HCT116 (cell line): ENCODE results near the gene HES6. TPM values are rescaled to one million over a fixed set of nuclear protein-coding genes. Genes with fewer than 3 reads are reported as not detected.

Experiments used
- ATAC-seq: fragments of 200-7000 bp; cut with Tn5 transposase; 2 replicates; pipeline ENCODE4 v1.9.1; 2020; ENCODE audit warnings: mild to moderate bottlenecking, moderate library complexity
- BruUV-seq: library from RNA; stranded (reverse); fragments of 400-500 nt; replicated peaks from 2 replicates; lab custom pipeline; 2021; lab: Mats Ljungman, UMichigan
- CTCF ChIA-PET: fragments of 300-600 bp; sonication (Branson Sonifier 250); formaldehyde crosslinking; loops from one replicate; lab custom pipeline; 2021; ENCODE audit warnings: antibody characterized with exemption; lab: Charles Lee
- POLR2A ChIA-PET: fragments of 300-600, 350-600 bp; sonication (Branson Sonifier 250); formaldehyde crosslinking; loops from one replicate; lab custom pipeline; 2021; ENCODE audit warnings: antibody characterized with exemption; lab: Charles Lee
- RAD21 ChIA-PET, 2 experiments: fragments of 300-600 bp; sonication (Branson Sonifier 250); formaldehyde crosslinking; loops; one replicate each; lab custom pipeline; 2023; ENCODE audit warnings: low total read pairs in 2 of 2; ENCODE audit not compliant: uncharacterized antibody in 2 of 2, unreplicated experiment in 2 of 2, low non-redundant PET in 1 of 2; lab: Charles Lee
- DNase-seq: peaks from one replicate; pipeline ENCODE4 v3.0.0-alpha.2; 2010; ENCODE audit warnings: low read depth, low spot score
- H2AFZ ChIP-seq: fragments of 200-600 bp; shearing (Covaris generic), sonication (generic); 2 replicates; pipeline ENCODE4 v1.6.1; 2017; ENCODE audit warnings: low read depth, mixed run types, mixed read lengths, antibody characterized with exemption, low read length; ENCODE audit not compliant: poor library complexity, severe bottlenecking
- H3K27ac ChIP-seq: 2 replicates; pipeline ENCODE4 v1.5.1; 2012; ENCODE audit warnings: low read depth, low read length
- H3K27me3 ChIP-seq: fragments of 200-600 bp; sonication (generic); 2 replicates; pipeline ENCODE4 v1.6.1; 2016; ENCODE audit warnings: mixed run types, low read length, mixed read lengths; ENCODE audit not compliant: insufficient read depth
- H3K36me3 ChIP-seq, 2 experiments: fragments of 200-500 bp in 1 of 2; fragments of 200-600 bp in 1 of 2; sonication (Bioruptor generic) in 1 of 2; sonication (generic) in 1 of 2; 2 replicates each; pipeline versions ENCODE4 v1.5.1 to v1.6.1; 2014 to 2016; ENCODE audit warnings: low read length in 2 of 2, inconsistent platforms in 1 of 2, mixed read lengths in 1 of 2, mixed run types in 1 of 2; ENCODE audit not compliant: insufficient read depth in 2 of 2, control insufficient read depth in 1 of 2
- H3K4me1 ChIP-seq, 2 experiments: fragments of 200-600 bp in 1 of 2; sonication (generic) in 1 of 2; 2 replicates each; pipeline versions ENCODE4 v1.5.1 to v1.6.1; 2012 to 2017; ENCODE audit warnings: low read length in 2 of 2, inconsistent platforms in 1 of 2, mild to moderate bottlenecking in 1 of 2, mixed read lengths in 1 of 2, mixed run types in 1 of 2, moderate library complexity in 1 of 2; ENCODE audit not compliant: insufficient read depth in 2 of 2, control insufficient read depth in 1 of 2
- H3K4me2 ChIP-seq: fragments of 200-600 bp; sonication (generic); 2 replicates; pipeline ENCODE4 v1.6.1; 2017; ENCODE audit warnings: mixed run types, low read length, mixed read lengths
- H3K4me3 ChIP-seq, 2 experiments: fragments of 200-600 bp in 1 of 2; sonication (generic) in 1 of 2; replicated peaks in 1 of 2; 2 replicates each; pipeline ENCODE4 v1.5.1; 2011 to 2016; ENCODE audit warnings: low read length in 2 of 2, control low read depth in 1 of 2, low read depth in 1 of 2, mild to moderate bottlenecking in 1 of 2, mixed read lengths in 1 of 2, mixed run types in 1 of 2
- H3K79me2 ChIP-seq: fragments of 200-600 bp; sonication (generic); 2 replicates; pipeline ENCODE4 v1.6.1; 2017; ENCODE audit warnings: mild to moderate bottlenecking, mixed run types, low read length, moderate library complexity, mixed read lengths; ENCODE audit not compliant: insufficient read depth
- H3K9ac ChIP-seq: fragments of 200-600 bp; sonication (generic); 2 replicates; pipeline ENCODE4 v1.6.1; 2016; ENCODE audit warnings: low read length, mixed read lengths
- H3K9me2 ChIP-seq: fragments of 200-600 bp; sonication (generic), shearing (Covaris generic); 2 replicates; pipeline ENCODE4 v1.6.1; 2017; ENCODE audit warnings: mixed run types, mild to moderate bottlenecking, moderate library complexity; ENCODE audit not compliant: insufficient read depth
- H3K9me3 ChIP-seq, 2 experiments: fragments of 200-500 bp in 1 of 2; fragments of 200-600 bp in 1 of 2; sonication (Bioruptor generic) in 1 of 2; sonication (generic) in 1 of 2; 2 replicates each; pipeline ENCODE4 v1.6.1; 2014 to 2017; ENCODE audit warnings: low read length in 2 of 2, mixed read lengths in 2 of 2, inconsistent platforms in 1 of 2, low read depth in 1 of 2, mild to moderate bottlenecking in 1 of 2, mixed run types in 1 of 2, moderate library complexity in 1 of 2; ENCODE audit not compliant: control insufficient read depth in 1 of 2, insufficient read depth in 1 of 2
- H4K20me1 ChIP-seq: fragments of 200-600 bp; sonication (generic), shearing (Covaris generic); 2 replicates; pipeline ENCODE4 v1.6.1; 2017; ENCODE audit warnings: mixed run types, mild to moderate bottlenecking, moderate library complexity; ENCODE audit not compliant: insufficient read depth
- CBX3 ChIP-seq: IDR thresholded peaks from 2 replicates; pipeline ENCODE4 v1.6.1; 2012; ENCODE audit warnings: low read depth
- EGR1 ChIP-seq: IDR thresholded peaks from 2 replicates; pipeline ENCODE4 v1.6.1; 2012; ENCODE audit warnings: low read depth
- ELF1 ChIP-seq: IDR thresholded peaks from 2 replicates; pipeline ENCODE4 v1.6.1; 2012; ENCODE audit warnings: low read depth, borderline replicate concordance
- EZH2 ChIP-seq: fragments of 200-600 bp; sonication (generic); IDR thresholded peaks from 2 replicates; pipeline ENCODE4 v1.6.1; 2017; ENCODE audit warnings: antibody characterized with exemption, mixed run types
- EZH2phosphoT487 ChIP-seq: fragments of 200-600 bp; IDR thresholded peaks from 2 replicates; pipeline ENCODE4 v1.6.1; 2018; ENCODE audit warnings: antibody characterized with exemption, borderline replicate concordance
- JUND ChIP-seq: IDR thresholded peaks from 2 replicates; pipeline ENCODE4 v1.6.1; 2012
- POLR2A ChIP-seq: IDR thresholded peaks from 2 replicates; pipeline ENCODE4 v1.7.0; 2011; ENCODE audit warnings: borderline replicate concordance; ENCODE audit not compliant: insufficient read depth, insufficient read length; ENCODE audit errors: extremely low read depth
- POLR2AphosphoS5 ChIP-seq: IDR thresholded peaks from 2 replicates; pipeline ENCODE4 v1.6.1; 2011; ENCODE audit warnings: mild to moderate bottlenecking, low read depth, low read length, moderate library complexity
- RAD21 ChIP-seq: IDR thresholded peaks from 2 replicates; pipeline ENCODE4 v1.6.1; 2012; ENCODE audit warnings: low read depth, mild to moderate bottlenecking
- SIN3A ChIP-seq: IDR thresholded peaks from 2 replicates; pipeline ENCODE4 v1.6.1; 2012; ENCODE audit warnings: low read depth
- SP1 ChIP-seq: IDR thresholded peaks from 2 replicates; pipeline ENCODE4 v1.6.1; 2012; ENCODE audit warnings: low read depth
- SRF ChIP-seq: IDR thresholded peaks from 2 replicates; pipeline ENCODE4 v1.6.1; 2012; ENCODE audit warnings: low read depth
- TCF7L2 ChIP-seq: IDR thresholded peaks from 2 replicates; pipeline ENCODE4 v1.7.0; 2011; ENCODE audit warnings: borderline replicate concordance, inconsistent platforms; ENCODE audit not compliant: insufficient read depth, insufficient read length; ENCODE audit errors: extremely low read depth
- YY1 ChIP-seq: IDR thresholded peaks from 2 replicates; pipeline ENCODE4 v1.6.1; 2011; ENCODE audit warnings: low read length, low read depth, moderate library complexity, mild to moderate bottlenecking; ENCODE audit not compliant: insufficient replicate concordance; ENCODE audit errors: extremely low read depth
- ZFX ChIP-seq: fragments of 450-650 bp; IDR thresholded peaks from 2 replicates; pipeline ENCODE4 v1.6.1; 2017
- ZNF274 ChIP-seq: fragments of 200-500 bp; sonication (Bioruptor generic); IDR thresholded peaks from 2 replicates; pipeline ENCODE4 v1.6.1; 2014; ENCODE audit warnings: mild to moderate bottlenecking, low read depth, low read length, inconsistent platforms
- intact Hi-C: fragments of 100-400 bp; cut with micrococcal nuclease; formaldehyde crosslinking; loops from 2 replicates; pipeline ENCODE4 v1.10.0; 2022
- total RNA-seq: library from RNA; stranded (reverse); gene quantifications from one replicate; pipeline ENCODE4 v1.2.1, GENCODE V29; 2021; ENCODE audit not compliant: unreplicated experiment
- TF ChIP-seq, protein P1 (sequence below): IDR thresholded peaks from 2 replicates; pipeline ENCODE4 v1.6.1; 2012
- TF ChIP-seq, protein P2 (sequence below): IDR thresholded peaks from 2 replicates; pipeline ENCODE4 v1.6.1; 2011; ENCODE audit warnings: mild to moderate bottlenecking, low read length, moderate library complexity; ENCODE audit not compliant: insufficient replicate concordance; ENCODE audit errors: extremely low read depth
- TF ChIP-seq, protein P3 (sequence below): IDR thresholded peaks from 2 replicates; pipeline ENCODE4 v1.6.1; 2012; ENCODE audit warnings: low read depth
- TF ChIP-seq, protein P4 (sequence below), 3 experiments: fragments of 200-600 bp in 1 of 3; sonication (generic) in 1 of 3; IDR thresholded peaks in 2 of 3; conservative IDR thresholded peaks in 1 of 3; 2 replicates each; pipeline ENCODE4 v1.5.1; 2012 to 2017; ENCODE audit warnings: low read depth in 2 of 3, low read length in 2 of 3, antibody characterized with exemption in 1 of 3, borderline replicate concordance in 1 of 3, control low read depth in 1 of 3, mild to moderate bottlenecking in 1 of 3, mixed read lengths in 1 of 3, mixed run types in 1 of 3, moderate library complexity in 1 of 3; ENCODE audit not compliant: insufficient read depth in 1 of 3

The HES6 gene
- total RNA-seq, 1 experiment from 2014 or later = 47.8 TPM

DNA sequence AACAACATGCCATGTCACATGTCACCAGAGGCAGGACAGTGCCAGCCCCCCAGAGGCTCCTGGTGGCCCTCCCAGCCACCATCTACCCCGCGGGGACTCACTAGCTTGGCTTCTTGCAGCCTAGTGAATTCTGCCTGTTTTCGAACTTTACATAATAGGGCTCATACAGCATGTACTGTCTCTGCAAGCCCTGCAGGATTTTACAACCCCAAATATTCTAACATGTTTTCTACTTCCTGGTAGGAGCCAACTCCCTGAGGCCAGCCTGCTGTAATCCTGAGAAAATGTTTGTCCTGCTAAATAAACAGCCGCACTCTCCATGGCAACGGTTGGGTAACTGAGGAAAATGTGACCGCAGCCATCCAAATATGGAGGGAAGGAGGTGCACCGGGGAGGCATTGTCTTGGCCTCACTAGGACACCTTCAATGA is 45.8 kb upstream of the HES6 start:
- Histone ChIP-seq H3K36me3 (no peaks in the 10 kb centered on the region), H3K79me2 (peaks cover 51% of the 10 kb centered on the region), H3K9ac (no peak overlapping the region), H3K4me2 (no peak overlapping the region), H3K27me3 (no peaks in the 10 kb centered on the region), H4K20me1 (0 out of 2 replicates have a peak, but pooled peaks cover 4% of the 10 kb centered on the region), H3K4me3 (no peak overlapping the region), H3K4me1 (peaks cover 18 to 37% of the 10 kb centered on the region in 2 experiments), H2AFZ (no peak overlapping the region), H3K9me3 (no peaks in the 10 kb centered on the region), H3K27ac (no peak overlapping the region), H3K9me2 (no peaks in the 10 kb centered on the region)
- no peak for ATAC-seq
- RAD21 ChIA-PET = no interaction called here
- POLR2A ChIA-PET = no interaction called here
- CTCF ChIA-PET = no interaction called here
- TF ChIP-seq JUND = no peak
- TF ChIP-seq ELF1 = no peak
- TF ChIP-seq, protein P1, sequence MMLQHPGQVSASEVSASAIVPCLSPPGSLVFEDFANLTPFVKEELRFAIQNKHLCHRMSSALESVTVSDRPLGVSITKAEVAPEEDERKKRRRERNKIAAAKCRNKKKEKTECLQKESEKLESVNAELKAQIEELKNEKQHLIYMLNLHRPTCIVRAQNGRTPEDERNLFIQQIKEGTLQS = no peak
- no peak for TF ChIP-seq EZH2
- no peak for TF ChIP-seq EZH2phosphoT487
- TF ChIP-seq YY1 = no peak
- no peak for TF ChIP-seq SRF
- TF ChIP-seq POLR2AphosphoS5 = no peak
- TF ChIP-seq SIN3A = no peak
- no peak for TF ChIP-seq SP1
- TF ChIP-seq POLR2A = no peak
- TF ChIP-seq, protein P2, sequence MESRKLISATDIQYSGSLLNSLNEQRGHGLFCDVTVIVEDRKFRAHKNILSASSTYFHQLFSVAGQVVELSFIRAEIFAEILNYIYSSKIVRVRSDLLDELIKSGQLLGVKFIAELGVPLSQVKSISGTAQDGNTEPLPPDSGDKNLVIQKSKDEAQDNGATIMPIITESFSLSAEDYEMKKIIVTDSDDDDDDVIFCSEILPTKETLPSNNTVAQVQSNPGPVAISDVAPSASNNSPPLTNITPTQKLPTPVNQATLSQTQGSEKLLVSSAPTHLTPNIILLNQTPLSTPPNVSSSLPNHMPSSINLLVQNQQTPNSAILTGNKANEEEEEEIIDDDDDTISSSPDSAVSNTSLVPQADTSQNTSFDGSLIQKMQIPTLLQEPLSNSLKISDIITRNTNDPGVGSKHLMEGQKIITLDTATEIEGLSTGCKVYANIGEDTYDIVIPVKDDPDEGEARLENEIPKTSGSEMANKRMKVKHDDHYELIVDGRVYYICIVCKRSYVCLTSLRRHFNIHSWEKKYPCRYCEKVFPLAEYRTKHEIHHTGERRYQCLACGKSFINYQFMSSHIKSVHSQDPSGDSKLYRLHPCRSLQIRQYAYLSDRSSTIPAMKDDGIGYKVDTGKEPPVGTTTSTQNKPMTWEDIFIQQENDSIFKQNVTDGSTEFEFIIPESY = no peak
- no peak for TF ChIP-seq TCF7L2
- no peak for TF ChIP-seq ZFX
- TF ChIP-seq CBX3 = no peak
- TF ChIP-seq, protein P3, sequence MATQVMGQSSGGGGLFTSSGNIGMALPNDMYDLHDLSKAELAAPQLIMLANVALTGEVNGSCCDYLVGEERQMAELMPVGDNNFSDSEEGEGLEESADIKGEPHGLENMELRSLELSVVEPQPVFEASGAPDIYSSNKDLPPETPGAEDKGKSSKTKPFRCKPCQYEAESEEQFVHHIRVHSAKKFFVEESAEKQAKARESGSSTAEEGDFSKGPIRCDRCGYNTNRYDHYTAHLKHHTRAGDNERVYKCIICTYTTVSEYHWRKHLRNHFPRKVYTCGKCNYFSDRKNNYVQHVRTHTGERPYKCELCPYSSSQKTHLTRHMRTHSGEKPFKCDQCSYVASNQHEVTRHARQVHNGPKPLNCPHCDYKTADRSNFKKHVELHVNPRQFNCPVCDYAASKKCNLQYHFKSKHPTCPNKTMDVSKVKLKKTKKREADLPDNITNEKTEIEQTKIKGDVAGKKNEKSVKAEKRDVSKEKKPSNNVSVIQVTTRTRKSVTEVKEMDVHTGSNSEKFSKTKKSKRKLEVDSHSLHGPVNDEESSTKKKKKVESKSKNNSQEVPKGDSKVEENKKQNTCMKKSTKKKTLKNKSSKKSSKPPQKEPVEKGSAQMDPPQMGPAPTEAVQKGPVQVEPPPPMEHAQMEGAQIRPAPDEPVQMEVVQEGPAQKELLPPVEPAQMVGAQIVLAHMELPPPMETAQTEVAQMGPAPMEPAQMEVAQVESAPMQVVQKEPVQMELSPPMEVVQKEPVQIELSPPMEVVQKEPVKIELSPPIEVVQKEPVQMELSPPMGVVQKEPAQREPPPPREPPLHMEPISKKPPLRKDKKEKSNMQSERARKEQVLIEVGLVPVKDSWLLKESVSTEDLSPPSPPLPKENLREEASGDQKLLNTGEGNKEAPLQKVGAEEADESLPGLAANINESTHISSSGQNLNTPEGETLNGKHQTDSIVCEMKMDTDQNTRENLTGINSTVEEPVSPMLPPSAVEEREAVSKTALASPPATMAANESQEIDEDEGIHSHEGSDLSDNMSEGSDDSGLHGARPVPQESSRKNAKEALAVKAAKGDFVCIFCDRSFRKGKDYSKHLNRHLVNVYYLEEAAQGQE = no peak
- no peak for TF ChIP-seq EGR1
- no peak for TF ChIP-seq ZNF274
- TF ChIP-seq RAD21 = no peak
- TF ChIP-seq, protein P4, sequence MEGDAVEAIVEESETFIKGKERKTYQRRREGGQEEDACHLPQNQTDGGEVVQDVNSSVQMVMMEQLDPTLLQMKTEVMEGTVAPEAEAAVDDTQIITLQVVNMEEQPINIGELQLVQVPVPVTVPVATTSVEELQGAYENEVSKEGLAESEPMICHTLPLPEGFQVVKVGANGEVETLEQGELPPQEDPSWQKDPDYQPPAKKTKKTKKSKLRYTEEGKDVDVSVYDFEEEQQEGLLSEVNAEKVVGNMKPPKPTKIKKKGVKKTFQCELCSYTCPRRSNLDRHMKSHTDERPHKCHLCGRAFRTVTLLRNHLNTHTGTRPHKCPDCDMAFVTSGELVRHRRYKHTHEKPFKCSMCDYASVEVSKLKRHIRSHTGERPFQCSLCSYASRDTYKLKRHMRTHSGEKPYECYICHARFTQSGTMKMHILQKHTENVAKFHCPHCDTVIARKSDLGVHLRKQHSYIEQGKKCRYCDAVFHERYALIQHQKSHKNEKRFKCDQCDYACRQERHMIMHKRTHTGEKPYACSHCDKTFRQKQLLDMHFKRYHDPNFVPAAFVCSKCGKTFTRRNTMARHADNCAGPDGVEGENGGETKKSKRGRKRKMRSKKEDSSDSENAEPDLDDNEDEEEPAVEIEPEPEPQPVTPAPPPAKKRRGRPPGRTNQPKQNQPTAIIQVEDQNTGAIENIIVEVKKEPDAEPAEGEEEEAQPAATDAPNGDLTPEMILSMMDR (IDR thresholded peaks at IDR 0.05 in 2 of 3, conservative IDR thresholded peaks at IDR 0.05 in 1 of 3; ENCODE audit: borderline replicate concordance in 1 of 3, insufficient read depth in 1 of 3, low read depth in 2 of 3, low read length in 2 of 3) = no peak
- DNase-seq = no peak
- no TSS peak for BruUV-seq
- intact Hi-C loops = no loop called here
